Mammary microvascular endothelial cell (primary cell): ENCODE measurements around the gene PNPLA8. TPM values are rescaled to one million over a fixed set of nuclear protein-coding genes. Genes with fewer than 3 reads are reported as not detected.

Experiments used
- total RNA-seq: library from RNA; depleted of rRNA; stranded (reverse); fragments of >200 nt; gene quantifications from 2 replicates; pipeline ENCODE4 v1.2.3, GENCODE V29; 2015

PNPLA8 gene, protein sequence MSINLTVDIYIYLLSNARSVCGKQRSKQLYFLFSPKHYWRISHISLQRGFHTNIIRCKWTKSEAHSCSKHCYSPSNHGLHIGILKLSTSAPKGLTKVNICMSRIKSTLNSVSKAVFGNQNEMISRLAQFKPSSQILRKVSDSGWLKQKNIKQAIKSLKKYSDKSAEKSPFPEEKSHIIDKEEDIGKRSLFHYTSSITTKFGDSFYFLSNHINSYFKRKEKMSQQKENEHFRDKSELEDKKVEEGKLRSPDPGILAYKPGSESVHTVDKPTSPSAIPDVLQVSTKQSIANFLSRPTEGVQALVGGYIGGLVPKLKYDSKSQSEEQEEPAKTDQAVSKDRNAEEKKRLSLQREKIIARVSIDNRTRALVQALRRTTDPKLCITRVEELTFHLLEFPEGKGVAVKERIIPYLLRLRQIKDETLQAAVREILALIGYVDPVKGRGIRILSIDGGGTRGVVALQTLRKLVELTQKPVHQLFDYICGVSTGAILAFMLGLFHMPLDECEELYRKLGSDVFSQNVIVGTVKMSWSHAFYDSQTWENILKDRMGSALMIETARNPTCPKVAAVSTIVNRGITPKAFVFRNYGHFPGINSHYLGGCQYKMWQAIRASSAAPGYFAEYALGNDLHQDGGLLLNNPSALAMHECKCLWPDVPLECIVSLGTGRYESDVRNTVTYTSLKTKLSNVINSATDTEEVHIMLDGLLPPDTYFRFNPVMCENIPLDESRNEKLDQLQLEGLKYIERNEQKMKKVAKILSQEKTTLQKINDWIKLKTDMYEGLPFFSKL
- 24.4 and 25.5 TPM in 2 replicates for total RNA-seq

DNA sequence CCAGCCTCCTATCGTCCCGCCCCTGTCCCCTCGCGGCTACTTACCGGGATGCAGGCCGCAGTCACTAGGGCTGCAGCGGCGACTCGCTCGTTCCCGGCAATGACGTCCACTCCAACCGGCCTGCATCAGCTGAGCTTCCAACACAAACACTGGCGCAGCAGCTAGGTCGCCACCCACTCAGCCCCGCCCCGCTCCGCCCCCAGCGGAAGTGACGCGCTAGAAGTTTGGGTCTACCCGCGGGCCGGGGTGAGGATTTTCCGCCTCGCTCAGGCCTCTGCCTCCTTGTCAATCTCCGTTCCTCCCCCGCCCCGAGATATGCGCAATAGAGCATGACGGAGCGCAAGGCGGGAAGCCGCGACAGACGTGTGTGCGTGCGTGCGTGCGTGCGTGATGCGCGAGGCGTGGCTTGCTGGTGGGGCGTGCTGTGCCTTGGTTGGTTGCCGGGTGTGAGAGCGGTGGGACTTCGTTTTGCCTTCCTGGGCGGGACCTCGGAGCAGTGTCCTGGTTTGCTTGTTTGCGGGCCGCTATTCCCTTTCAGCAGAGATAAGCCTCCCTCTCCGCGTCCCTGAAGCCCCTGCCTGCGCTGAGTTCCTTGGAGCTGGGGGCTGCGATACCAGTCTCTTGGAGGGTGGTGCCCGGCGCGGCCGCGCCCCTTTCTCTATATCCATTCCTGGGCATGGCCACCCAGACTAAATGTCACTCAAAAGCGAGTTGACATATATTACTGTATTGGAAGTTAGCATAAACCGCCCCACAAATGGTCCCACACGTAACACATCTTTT, at the start of gene PNPLA8:
Gene PNPLA8 (minus strand): TSS at position 151 of the 783 bp plus-strand sequence. CDS start 10,644 bp downstream, outside the sequence.

DNA sequence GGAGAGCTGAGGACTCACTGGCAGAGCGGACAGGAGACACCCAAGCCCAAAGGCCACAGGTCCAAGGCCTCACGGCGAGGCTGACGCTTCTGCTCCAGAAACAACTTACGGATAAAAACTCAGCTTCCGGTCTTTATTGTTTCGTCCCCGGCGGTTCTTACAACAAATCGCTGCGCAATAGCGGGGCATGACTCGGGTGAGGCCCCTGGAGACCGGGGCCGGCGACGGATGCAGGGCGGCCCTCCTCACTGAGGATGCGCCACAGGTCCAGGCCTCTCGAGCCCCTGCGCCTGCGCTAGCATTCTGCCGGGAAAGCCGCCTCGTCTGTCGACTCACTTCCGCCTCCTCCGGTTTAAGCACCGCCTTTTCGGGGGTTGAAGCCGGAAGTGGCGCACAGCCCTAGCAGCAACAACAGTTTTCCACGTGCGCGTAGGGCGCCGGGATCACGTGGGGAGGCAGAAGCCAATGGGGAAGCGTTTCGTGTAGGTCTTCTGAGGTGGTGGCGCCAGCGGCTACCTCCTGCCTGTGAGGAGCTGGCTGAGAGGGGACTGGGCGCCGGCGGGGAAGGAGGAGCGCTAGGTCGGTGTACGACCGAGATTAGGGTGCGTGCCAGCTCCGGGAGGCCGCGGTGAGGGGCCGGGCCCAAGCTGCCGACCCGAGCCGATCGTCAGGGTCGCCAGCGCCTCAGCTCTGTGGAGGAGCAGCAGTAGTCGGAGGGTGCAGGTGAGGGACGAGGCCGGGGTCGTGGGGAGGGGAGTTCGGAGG, 43.6 kb upstream of the PNPLA8 start, which contains the start of the genes DNAJB9 and THAP5:
Gene DNAJB9 (plus strand): TSS at position 494 of the 765 bp plus-strand sequence. CDS start 1,853 bp downstream, outside the sequence.
Gene THAP5 (minus strand): TSS at position 326 of the 765 bp plus-strand sequence. CDS start 137 bp downstream, at position 189.

DNA sequence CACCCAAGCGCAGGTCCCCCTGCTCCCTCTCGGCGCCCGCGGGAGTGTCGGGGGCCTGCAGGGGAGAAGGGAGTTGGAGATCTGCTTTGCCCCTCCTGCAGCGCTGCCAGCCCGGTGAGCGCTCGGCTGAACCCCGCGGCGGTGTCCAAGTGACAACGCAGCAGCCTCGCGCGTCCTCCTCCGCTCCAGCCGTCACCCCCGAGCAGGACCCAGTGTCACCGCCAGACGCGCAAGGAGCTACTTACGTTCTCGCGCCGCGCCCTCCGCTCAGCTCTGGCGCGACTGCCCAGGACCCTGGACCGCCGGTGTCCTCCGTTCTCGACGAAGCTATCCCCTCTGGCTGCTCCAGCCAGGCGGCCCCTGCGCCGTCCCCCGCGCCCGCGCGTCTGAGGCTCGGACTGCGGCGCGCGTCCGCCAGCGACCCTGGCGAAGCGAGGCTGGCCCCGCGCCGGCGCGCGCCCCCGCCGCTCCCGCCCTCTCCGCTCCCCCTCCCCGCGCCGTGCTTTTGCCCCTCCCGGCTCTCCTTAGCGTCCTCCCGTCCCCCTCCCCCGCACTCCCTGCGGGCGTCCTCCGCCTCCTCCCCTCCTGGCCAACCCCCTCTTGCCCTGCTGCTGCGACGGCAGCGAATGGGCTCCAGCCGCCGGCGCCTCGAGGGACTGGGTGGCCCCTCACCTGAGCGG, 69.8 kb downstream of the PNPLA8 start, which contains the start of gene NRCAM:
Gene NRCAM (minus strand): TSS at position 439 of the 680 bp plus-strand sequence. CDS start 216,372 bp downstream, outside the sequence.

Other genes starting within 250 kb of the PNPLA8 start
- gene NRCAM, start 69.7 kb downstream of the PNPLA8 start, total RNA-seq: 25.6 and 26.8 TPM in 2 replicates
- gene THAP5, start 43.6 kb upstream of the PNPLA8 start, total RNA-seq: 11.0 and 16.7 TPM in 2 replicates
- 18.5 and 32.1 TPM in 2 replicates for gene DNAJB9, start 43.7 kb upstream of the PNPLA8 start, total RNA-seq